DMS153 (cell line): ENCODE results near the gene INAFM2.

Experiments
- DNase-seq: peaks from one replicate; lab custom pipeline; 2025; lab: John Stamatoyannopoulos, UW

Gene INAFM2

GRCh38 chr15:40323239-40323952 is at the start of gene INAFM2:
INAFM2 (plus strand) TSS chr15:40323692; CDS start chr15:40324056, 364 bp downstream.
- DNase-seq = peak; percentile 59

DNA sequence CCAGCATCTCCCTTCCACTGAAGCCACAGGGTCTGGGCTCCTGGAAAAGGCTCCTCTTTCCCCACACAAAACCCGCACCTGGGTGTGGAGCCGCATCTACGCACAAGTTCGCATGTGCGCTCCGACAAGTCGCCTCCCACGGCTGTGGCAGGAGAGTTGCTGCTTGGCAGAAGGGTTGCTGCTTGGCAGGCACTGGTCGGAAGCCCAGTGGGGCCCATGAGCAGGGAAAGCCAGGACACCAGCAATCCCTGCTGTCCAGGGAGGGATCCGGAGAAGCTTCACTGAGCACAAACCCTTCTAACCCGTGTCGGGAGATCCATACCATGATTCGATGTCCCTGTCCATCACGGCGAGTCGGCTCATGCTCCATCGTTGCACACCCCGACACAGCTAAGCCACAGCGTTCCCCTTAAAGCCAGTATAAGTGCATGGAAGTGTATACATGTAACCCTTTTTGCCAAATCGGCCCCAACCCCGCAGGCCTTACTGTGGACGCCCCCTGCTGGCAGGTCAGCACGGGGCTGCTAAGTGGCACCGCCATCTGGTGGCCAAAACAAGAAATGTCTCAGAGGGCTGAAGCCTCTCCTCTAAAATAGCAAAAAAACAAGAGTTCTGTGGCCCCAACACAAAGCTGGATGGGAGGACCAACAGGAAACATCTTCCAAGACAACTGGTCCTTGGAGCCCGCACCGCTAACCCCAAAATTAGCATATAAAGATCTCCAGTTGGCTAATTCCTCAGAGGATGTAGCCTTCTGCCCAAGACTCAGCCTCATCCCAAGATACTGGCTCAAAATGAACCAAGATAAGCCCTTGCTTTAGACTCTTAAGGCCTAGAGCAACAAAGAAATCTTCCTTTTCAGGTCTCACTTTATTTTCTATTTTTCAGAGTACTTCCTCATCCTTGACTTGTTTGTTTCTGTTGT is 48.9 kb upstream of the INAFM2 start:
- no peak for DNase-seq

DNA sequence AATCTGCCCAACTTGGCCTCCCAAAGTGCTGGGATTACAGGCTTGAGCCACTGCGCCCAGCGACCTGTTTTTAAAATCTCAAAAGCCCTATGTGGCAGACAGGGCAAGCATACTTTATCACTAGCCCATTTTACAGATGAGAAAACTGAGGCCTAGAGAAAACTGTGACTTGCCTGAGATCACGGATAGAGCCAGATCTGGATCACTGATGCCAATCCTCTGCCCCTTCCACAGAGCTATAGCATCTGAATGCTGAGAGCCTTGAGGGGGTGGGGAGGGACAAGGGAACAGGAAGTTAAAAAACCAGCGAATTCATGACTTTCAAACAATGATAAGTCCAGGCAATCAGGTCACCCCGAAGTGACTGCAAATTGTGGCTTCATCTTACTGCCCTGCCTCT is 48.0 kb upstream of the INAFM2 start:
- DNase-seq = no peak

- no peak for DNase-seq
Measured at GRCh38 chr15:40275954-40276353, 47.5 kb upstream of the INAFM2 start.

DNA sequence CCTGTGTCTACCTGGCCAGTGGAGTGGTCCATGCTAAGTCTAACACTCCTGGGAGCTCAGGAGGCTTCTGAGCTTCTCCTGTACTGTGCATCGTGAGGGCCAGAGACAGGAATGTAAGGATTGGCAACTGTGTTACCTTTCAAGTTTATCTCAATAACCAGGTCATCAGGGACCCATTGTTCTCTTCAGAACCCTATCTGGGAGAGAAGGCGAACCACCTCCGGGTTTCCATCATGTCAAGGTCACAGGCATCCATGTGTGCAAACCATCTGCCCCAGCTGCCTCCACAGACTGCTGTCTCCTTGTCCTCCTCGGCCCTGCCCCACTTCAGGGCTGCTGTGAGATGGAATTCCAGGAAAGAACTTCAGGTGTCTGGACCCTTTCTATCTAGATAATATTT is 46.6 kb upstream of the INAFM2 start:
- no peak for DNase-seq

GRCh38 chr15:40277471-40277870 is 46.0 kb upstream of the INAFM2 start:
- no peak for DNase-seq

DNA sequence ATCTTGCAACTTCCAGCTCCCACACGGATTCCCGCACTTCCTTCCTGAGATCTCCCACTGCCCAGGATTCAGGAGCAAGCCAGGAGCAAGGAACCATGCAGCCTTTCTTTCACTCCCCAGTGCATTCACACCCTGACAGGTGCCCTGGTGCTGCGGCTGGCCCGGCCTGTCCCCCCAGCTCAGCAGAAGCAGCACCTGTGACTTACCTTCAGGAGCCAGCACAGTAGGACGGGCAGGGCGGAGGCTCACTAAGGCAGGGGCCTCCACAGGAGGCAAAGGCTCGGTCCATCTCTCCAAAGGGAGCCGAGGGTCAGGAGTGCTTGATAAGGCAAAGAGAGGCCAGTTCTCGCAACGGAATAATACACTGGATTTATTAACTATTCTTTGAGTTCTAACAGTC is 45.5 kb upstream of the INAFM2 start:
- no peak for DNase-seq

GRCh38 chr15:40279437-40280141 is 43.9 kb upstream of the INAFM2 start:
- DNase-seq = no peak

DNA sequence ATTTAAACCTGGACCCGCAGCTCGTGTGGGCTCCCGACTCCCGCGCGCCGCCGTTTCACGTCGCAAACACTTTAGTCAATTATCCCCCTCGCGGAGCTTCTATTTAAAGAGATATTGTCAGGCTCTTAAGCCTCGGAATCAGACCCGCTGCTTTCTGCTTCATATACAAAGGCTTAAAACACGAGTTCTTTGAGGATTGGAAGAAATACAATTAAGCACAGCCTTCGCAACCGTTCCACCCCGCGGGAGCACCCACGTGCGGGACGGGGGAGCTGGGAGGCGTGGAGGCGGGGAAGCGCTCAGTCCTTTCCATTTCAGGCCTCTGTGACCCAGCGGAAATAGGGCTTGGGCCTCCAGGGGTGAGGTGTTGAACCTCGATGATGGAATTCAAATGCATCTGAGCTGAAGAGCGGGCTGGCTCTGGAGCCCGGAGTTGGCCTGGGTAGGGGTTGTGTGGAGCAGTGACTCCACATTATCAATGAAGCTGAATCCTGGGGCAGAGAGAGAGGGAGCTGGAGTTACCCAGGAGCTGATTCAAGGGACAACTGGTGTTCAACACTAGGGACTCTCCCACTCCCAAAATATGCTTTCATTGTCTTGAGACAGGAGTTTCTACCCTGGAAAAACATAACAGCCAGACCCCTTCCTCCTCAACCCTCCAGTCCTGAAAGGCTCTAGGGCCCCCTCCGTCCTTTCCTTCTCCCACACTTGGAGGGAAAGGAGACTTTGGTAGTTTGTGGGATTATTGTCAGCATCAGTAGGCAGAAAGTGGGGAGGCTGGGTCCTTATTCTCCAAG is 43.0 kb upstream of the INAFM2 start:
- no peak for DNase-seq

GRCh38 chr15:40281057-40281800 is 42.3 kb upstream of the INAFM2 start:
- DNase-seq = no peak

GRCh38 chr15:40281801-40282146 is 41.7 kb upstream of the INAFM2 start:
- no peak for DNase-seq

DNA sequence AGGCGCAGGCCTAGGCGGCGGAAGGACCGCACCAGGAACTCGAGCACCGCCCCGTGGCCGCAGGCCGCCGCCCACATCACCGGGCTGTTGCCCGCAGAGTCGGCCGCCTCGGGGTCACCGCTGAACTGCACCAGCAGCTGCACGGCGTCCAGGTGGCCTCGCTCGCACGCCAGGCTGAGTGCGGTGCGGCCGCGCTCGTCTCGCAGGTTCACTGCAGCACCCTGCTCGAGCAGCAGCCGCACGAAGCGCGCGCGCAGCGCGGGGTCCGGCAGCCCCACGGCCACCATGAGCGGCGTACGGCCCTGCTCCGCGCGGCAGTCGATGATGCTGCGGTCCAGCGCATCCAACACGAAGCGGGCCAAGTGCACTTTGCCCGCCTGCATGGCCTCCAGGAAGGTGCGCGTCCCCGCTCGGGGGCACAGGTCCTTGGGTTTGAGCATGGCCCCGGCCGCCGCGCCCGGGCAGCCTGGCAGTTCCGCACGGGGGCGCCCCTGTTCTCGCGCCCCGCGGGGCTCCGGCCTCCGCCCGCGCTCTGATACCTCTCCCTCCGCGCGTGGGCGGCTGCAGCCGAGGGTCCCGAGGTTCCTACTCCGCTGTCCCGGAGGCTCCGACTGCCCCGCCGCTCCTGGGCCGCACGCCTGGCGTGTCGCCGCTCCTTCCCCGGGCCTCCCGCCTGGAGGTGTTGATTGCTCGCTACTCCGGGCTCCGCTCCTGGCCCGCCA is 41.2 kb upstream of the INAFM2 start:
- DNase-seq = no peak

GRCh38 chr15:40282869-40283614 is 40.5 kb upstream of the INAFM2 start, which contains the start of gene ANKRD63:
ANKRD63 (minus strand) TSS chr15:40283064; CDS start chr15:40282586, 478 bp downstream.
- DNase-seq = no peak

DNA sequence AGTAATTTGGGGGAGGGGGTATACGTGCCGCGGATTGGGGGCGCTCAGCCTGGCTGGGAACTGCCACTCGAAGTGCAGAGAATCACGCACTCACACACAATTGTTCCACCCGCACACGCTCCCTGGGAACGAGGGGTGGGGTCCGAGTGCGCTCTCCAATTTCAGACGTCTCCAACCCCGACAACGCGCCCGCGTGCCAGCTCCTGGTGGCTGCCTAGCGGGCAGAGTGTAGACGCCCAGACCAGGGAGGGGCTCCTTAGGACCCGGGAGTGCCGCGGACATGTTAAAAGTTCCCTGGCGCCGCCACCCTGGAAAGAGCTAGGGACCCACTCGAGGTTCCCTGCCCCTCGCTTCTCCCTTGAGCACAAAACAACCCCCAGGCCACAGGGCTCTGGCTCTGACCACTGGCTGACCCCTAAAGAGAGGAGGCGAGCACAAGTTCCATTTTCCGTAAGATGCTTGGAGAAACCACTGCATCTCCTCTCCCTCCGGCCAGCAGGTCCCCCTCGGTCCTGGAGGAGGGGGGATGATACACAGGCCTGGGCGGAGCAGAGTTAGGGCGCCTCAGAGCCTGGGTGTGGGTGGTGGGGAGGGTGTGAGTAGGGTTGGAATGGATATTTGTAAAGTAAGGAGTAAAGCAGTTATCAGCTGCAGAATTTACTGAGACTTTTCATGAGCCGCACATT is 39.7 kb upstream of the INAFM2 start:
- no peak for DNase-seq

- DNase-seq = no peak
Measured at GRCh38 chr15:40285151-40285550, 38.3 kb upstream of the INAFM2 start.

- DNase-seq = no peak
Measured at GRCh38 chr15:40285554-40286011, 37.9 kb upstream of the INAFM2 start.

- DNase-seq = no peak
Measured at GRCh38 chr15:40286061-40286532, 37.4 kb upstream of the INAFM2 start.

GRCh38 chr15:40286794-40287193 is 36.7 kb upstream of the INAFM2 start:
- no peak for DNase-seq

DNA sequence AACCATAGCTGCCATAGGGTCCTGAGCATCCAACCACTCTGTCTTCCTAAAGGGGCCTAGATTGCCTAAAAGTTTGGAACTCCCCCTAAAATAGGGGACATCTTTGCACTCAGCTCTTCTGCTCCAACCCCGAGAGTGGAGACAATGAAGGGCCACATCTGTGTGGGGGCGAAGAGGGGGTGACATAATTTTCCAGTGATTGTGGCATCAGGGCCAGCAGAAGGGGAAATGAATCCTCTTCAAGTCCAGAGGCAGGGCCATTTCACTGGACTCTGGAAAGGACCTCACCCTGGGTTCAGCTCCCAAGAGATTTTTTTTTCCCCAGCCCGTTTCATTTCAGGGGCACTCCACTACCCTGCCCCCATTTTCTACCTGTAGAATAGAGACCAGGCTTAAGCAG is 36.0 kb upstream of the INAFM2 start:
- no peak for DNase-seq
